HepG2 (cell line): ENCODE results near the gene ZFP92. TPM values are rescaled to one million over a fixed set of nuclear protein-coding genes. Genes with fewer than 3 reads are reported as not detected.

Experiments used
- ATAC-seq: fragments of 200-7000 bp; cut with Tn5 transposase; 3 replicates; pipeline ENCODE4 v1.9.1; 2020; ENCODE audit warnings: mild to moderate bottlenecking, moderate library complexity
- BruUV-seq: library from RNA; stranded (reverse); fragments of 400-500 nt; replicated peaks from 2 replicates; lab custom pipeline; 2021; lab: Mats Ljungman, UMichigan
- CTCF ChIA-PET: fragments of 300-600 bp; formaldehyde crosslinking; extraction: SDS; loops from one replicate; lab custom pipeline; 2021; ENCODE audit warnings: low total read pairs, inconsistent platforms, low intra/inter-chr PET ratio; lab: Yijun Ruan, JAX
- POLR2A ChIA-PET: fragments of 350-600 bp; sonication (Branson Sonifier 250); formaldehyde crosslinking; loops from one replicate; lab custom pipeline; 2020; ENCODE audit warnings: antibody characterized with exemption, inconsistent platforms; lab: Yijun Ruan, JAX
- DNase-seq: peaks from one replicate; pipeline ENCODE4 v3.0.0-alpha.2; 2015; ENCODE audit warnings: low spot score
- FAIRE-seq: peaks from 3 replicates; lab custom pipeline; 2011; peaks lifted over from hg19 to GRCh38; lab: Jason Lieb, UNC
- H2AFZ ChIP-seq: one replicate; pipeline ENCODE4 v1.6.1; 2011; ENCODE audit warnings: low read length, inconsistent platforms
- H3K27ac ChIP-seq: fragments of 300-600 bp; 3 replicates; pipeline ENCODE4 v1.8.0; 2011; ENCODE audit warnings: mixed run types, mild to moderate bottlenecking, mixed read lengths, low read length, inconsistent platforms; ENCODE audit not compliant: insufficient read depth; ENCODE audit errors: extremely low read length
- H3K27me3 ChIP-seq, 2 experiments: fragments of 200-600 bp in 1 of 2; 2 replicates in 1 of 2; 3 replicates in 1 of 2; pipeline versions ENCODE4 v1.6.0 to v1.8.0; 2011; ENCODE audit warnings: low read length in 2 of 2, mild to moderate bottlenecking in 2 of 2, moderate library complexity in 2 of 2, inconsistent platforms in 1 of 2; ENCODE audit not compliant: insufficient read depth in 2 of 2, control insufficient read depth in 1 of 2
- H3K36me3 ChIP-seq, 2 experiments: fragments of 200-600 bp in 1 of 2; replicated peaks in 1 of 2; 2 replicates in 1 of 2; 3 replicates in 1 of 2; pipeline versions ENCODE4 v1.5.1 to v1.8.0; 2011; ENCODE audit warnings: low read length in 2 of 2, inconsistent platforms in 1 of 2; ENCODE audit not compliant: insufficient read depth in 2 of 2, control insufficient read depth in 1 of 2
- H3K4me1 ChIP-seq: 2 replicates; pipeline ENCODE4 v1.5.1; 2012; ENCODE audit warnings: low read length, inconsistent platforms; ENCODE audit not compliant: insufficient read depth
- H3K4me2 ChIP-seq: 2 replicates; pipeline ENCODE4 v1.6.0; 2011; ENCODE audit warnings: low read depth, low read length, inconsistent platforms
- H3K4me3 ChIP-seq, 3 experiments: fragments of 200-600 bp in 1 of 3; sonication (generic), shearing (Covaris generic) in 1 of 3; replicated peaks in 1 of 3; 2 replicates each; pipeline ENCODE4 v1.5.1; 2011 to 2016; ENCODE audit warnings: low read length in 3 of 3, inconsistent platforms in 2 of 3, low read depth in 2 of 3, mild to moderate bottlenecking in 2 of 3, control low read depth in 1 of 3, mixed read lengths in 1 of 3; ENCODE audit not compliant: insufficient read depth in 1 of 3
- H3K79me2 ChIP-seq: one replicate; pipeline ENCODE4 v1.6.1; 2011; ENCODE audit warnings: low read length, inconsistent platforms; ENCODE audit not compliant: insufficient read depth
- H3K9ac ChIP-seq: 2 replicates; pipeline ENCODE4 v1.6.0; 2011; ENCODE audit warnings: mild to moderate bottlenecking, low read depth, low read length, inconsistent platforms; ENCODE audit not compliant: insufficient read depth
- H3K9me3 ChIP-seq: 2 replicates; pipeline ENCODE4 v1.5.1; 2012; ENCODE audit warnings: mild to moderate bottlenecking, low read length
- H4K20me1 ChIP-seq: 2 replicates; pipeline ENCODE4 v1.6.0; 2011; ENCODE audit warnings: inconsistent platforms, mild to moderate bottlenecking, low read length, moderate library complexity; ENCODE audit not compliant: insufficient read depth
- ADNP ChIP-seq: sonication (generic); formaldehyde crosslinking; IDR thresholded peaks from 2 replicates; pipeline ENCODE4 v1.4.0; 2020; ENCODE audit warnings: missing genetic modification reagents
- FOXK2 ChIP-seq: fragments of 450-650 bp; IDR thresholded peaks from 2 replicates; pipeline ENCODE4 v1.6.1; 2016
- KAT8 ChIP-seq: IDR thresholded peaks from 2 replicates; pipeline ENCODE4 v1.6.1; 2016; ENCODE audit warnings: missing genetic modification reagents, missing compliant biosample characterization
- KMT2B ChIP-seq: IDR thresholded peaks from 2 replicates; pipeline ENCODE4 v1.6.1; 2016; ENCODE audit warnings: missing genetic modification reagents, missing compliant biosample characterization
- POLR2AphosphoS5 ChIP-seq: IDR thresholded peaks from 2 replicates; pipeline ENCODE4 v1.6.1; 2012; ENCODE audit warnings: low read depth, low read length
- SMC3 ChIP-seq: IDR thresholded peaks from 2 replicates; pipeline ENCODE4 v1.6.1; 2011; ENCODE audit warnings: low read length, improper control_type of control experiment
- TFE3 ChIP-seq: IDR thresholded peaks from 2 replicates; pipeline ENCODE4 v1.6.1; 2016
- ZBTB21 ChIP-seq: sonication (generic); formaldehyde crosslinking; IDR thresholded peaks from 2 replicates; pipeline ENCODE4 v1.4.0; 2020; ENCODE audit warnings: missing genetic modification reagents
- ZBTB33 ChIP-seq: sonication (generic); formaldehyde crosslinking; IDR thresholded peaks from 2 replicates; pipeline ENCODE4 v1.4.0; 2020; ENCODE audit warnings: missing genetic modification reagents
- ZNF460 ChIP-seq: sonication (generic); formaldehyde crosslinking; IDR thresholded peaks from 2 replicates; pipeline ENCODE4 v1.5.1; 2020; ENCODE audit warnings: missing genetic modification reagents, mild to moderate bottlenecking, borderline replicate concordance
- WGBS: methylation state at CpG from one replicate; pipeline ENCODE4 v1.1.6; 2017; ENCODE audit warnings: low lambda C conversion rate; 5-methylcytosine and 5-hydroxymethylcytosine counted together
- in situ Hi-C: cut with HindIII; loops from 2 replicates; pipeline ENCODE4 v1.10.0; 2017; ENCODE audit warnings: low pct_unique_long_range_greater_than_20kb; ENCODE audit not compliant: extremely low pct_ligation_motif_present
- intact Hi-C: fragments of 100-400 bp; cut with micrococcal nuclease; formaldehyde crosslinking; loops from one replicate; pipeline ENCODE4 v1.10.0; 2022; ENCODE audit not compliant: unreplicated experiment
- polyA plus RNA-seq, 8 experiments: library from polyadenylated mRNA; depleted of rRNA in 3 of 8; stranded (reverse) in 7 of 8; unstranded in 1 of 8; fragments of >200 nt; fragmentation: Illumina TruSeq in 4 of 8; extraction: Trizol in 4 of 8; gene quantifications; 2 replicates each; pipeline versions ENCODE4 v1.2.1 to v1.2.3, GENCODE V29; 2011 to 2016; ENCODE audit warnings: low read depth in 4 of 8, missing spikeins in 1 of 8, mixed read lengths in 1 of 8; ENCODE audit not compliant: insufficient read depth in 1 of 8
- total RNA-seq, 5 experiments: library from RNA; depleted of rRNA; stranded (reverse); fragments of >200 nt; fragmentation: Illumina TruSeq; extraction: Trizol; gene quantifications; 2 replicates each; pipeline ENCODE4 v1.2.3, GENCODE V29; 2016; ENCODE audit warnings: low read depth in 1 of 5

The ZFP92 gene
- total and polyA plus RNA-seq, 2 of the 13 experiments (the other 11 are each of a cell fraction or from before 2014, with no cell fraction given), result 0.02 TPM; not detected in 1

- FAIRE-seq (no peak), DNase-seq (no peak), ATAC-seq (no peak)
- Histone ChIP-seq H3K27ac (no peak overlapping the region), H3K4me1 (peaks cover 3% of the 10 kb centered on the region), H3K79me2 (no peaks in the 10 kb centered on the region), H3K36me3 (no peaks in the 10 kb centered on the region), H3K9ac (no peak overlapping the region), H3K9me3 (no peaks in the 10 kb centered on the region), H4K20me1 (no peaks in the 10 kb centered on the region), H2AFZ (no peak overlapping the region), H3K27me3 (no peaks in the 10 kb centered on the region), H3K4me2 (no peak overlapping the region), H3K4me3 (no peak overlapping the region)
- WGBS, result 0% methylated on average over 1 of the region's 5 CpGs
- in situ Hi-C loops (no loop called here), intact Hi-C loops (no loop called here)
- BruUV-seq, result no TSS peak
- ChIA-PET POLR2A (no interaction called here), CTCF (no interaction called here)
- TF ChIP-seq SMC3, result no peak
- no peak for TF ChIP-seq POLR2AphosphoS5
- TF ChIP-seq FOXK2, result no peak
- no peak for TF ChIP-seq ADNP (CRISPR knock-in tag)
- no peak for TF ChIP-seq TFE3 (CRISPR knock-in tag)
- no peak for TF ChIP-seq ZBTB21
These were observed 23.9 kb upstream of the ZFP92 start for GRCh38 chrX:153387345-153387744.

- no peak overlapping the region for H2AFZ ChIP-seq
- H3K4me3 ChIP-seq, result no peak overlapping the region
- no TSS peak for BruUV-seq
- H3K4me1 ChIP-seq, result no peaks in the 10 kb centered on the region
- no peaks in the 10 kb centered on the region for H3K79me2 ChIP-seq
- in situ Hi-C loops, result no loop called here
- H3K9ac ChIP-seq, result no peak overlapping the region
- no peaks in the 10 kb centered on the region for H3K36me3 ChIP-seq
- no peak; the same call in 2 of the 3 replicates for ATAC-seq
- ChIA-PET POLR2A (no interaction called here), CTCF (no interaction called here)
- H3K4me2 ChIP-seq, result no peak overlapping the region
- intact Hi-C loops, result no loop called here
- DNase-seq, result no peak
- no peak overlapping the region for H3K27ac ChIP-seq
- no peaks in the 10 kb centered on the region for H4K20me1 ChIP-seq
- no CpG with 5 or more reads among the region's 10 CpGs for WGBS
- no peaks in the 10 kb centered on the region for H3K27me3 ChIP-seq
- no peak for FAIRE-seq
- H3K9me3 ChIP-seq, result no peaks in the 10 kb centered on the region
- TF ChIP-seq ZBTB33 (CRISPR knock-in tag) (no peak), ZNF460 (CRISPR knock-in tag) (no peak), KMT2B (no peak), KAT8 (CRISPR knock-in tag) (no peak)
These were observed 23.1 kb upstream of the ZFP92 start for GRCh38 chrX:153387987-153388721.
